Measurements from ENCODE around the gene SLC16A1. TPM values are rescaled to one million over a fixed set of nuclear protein-coding genes. Genes with fewer than 3 reads are reported as not detected.
"Not testable (repeated sequence)": the region's sequence is repeated elsewhere in the genome, so short reads cannot be mapped to it uniquely, and the experiment has no call there.

The SLC16A1 gene
- polyA plus RNA-seq (2012; ENCODE audit: low read depth, missing spikeins), result 37.1 TPM

GRCh38 chr1:112955773-112956543 is at the start of gene SLC16A1:
TSS of gene SLC16A1 (minus strand) at chr1:112956196. CDS start at chr1:112929308, 26,888 bp downstream.
- DNase-seq (ENCODE audit: insufficient read length, low spot score) (peak; percentile 76), FAIRE-seq (peak; percentile 93)
- peak; percentile 73 for TF ChIP-seq TAF1 (IDR thresholded peaks at IDR 0.05; ENCODE audit: low read depth, low read length)
- TF ChIP-seq SPI1 (IDR thresholded peaks at IDR 0.05; ENCODE audit: low read depth, low read length), result no peak
- peak; percentile 96 for TF ChIP-seq POLR2AphosphoS5 (IDR thresholded peaks at IDR 0.05; ENCODE audit: low read depth, low read length)
- no peak for TF ChIP-seq PAX5 (IDR thresholded peaks at IDR 0.05; ENCODE audit: insufficient read depth, low read length, severe bottlenecking)
- peak; percentile 8; the same call in 1 of the 2 replicates for TF ChIP-seq POU2F2 (IDR thresholded peaks at IDR 0.05; ENCODE audit: low read depth, low read length)
- peak; percentile 96 for TF ChIP-seq POLR2A (IDR thresholded peaks at IDR 0.05; ENCODE audit: low read depth, low read length)

GRCh38 chr1:113003751-113004690 is 48.0 kb upstream of the SLC16A1 start:
- DNase-seq (ENCODE audit: insufficient read length, low spot score) (no peak), FAIRE-seq (no peak)
- TF ChIP-seq POLR2A (IDR thresholded peaks at IDR 0.05; ENCODE audit: low read depth, low read length), result no peak
- TF ChIP-seq PAX5 (IDR thresholded peaks at IDR 0.05; ENCODE audit: insufficient read depth, low read length, severe bottlenecking), result no peak
- TF ChIP-seq POU2F2 (IDR thresholded peaks at IDR 0.05; ENCODE audit: low read depth, low read length), result no peak
- TF ChIP-seq SPI1 (IDR thresholded peaks at IDR 0.05; ENCODE audit: low read depth, low read length), result no peak
- no peak for TF ChIP-seq TAF1 (IDR thresholded peaks at IDR 0.05; ENCODE audit: low read depth, low read length)
- no peak for TF ChIP-seq POLR2AphosphoS5 (IDR thresholded peaks at IDR 0.05; ENCODE audit: low read depth, low read length)

GRCh38 chr1:113002297-113002696 is 46.3 kb upstream of the SLC16A1 start:
- TF ChIP-seq POLR2AphosphoS5 (IDR thresholded peaks at IDR 0.05; ENCODE audit: low read depth, low read length) (no peak), POLR2A (IDR thresholded peaks at IDR 0.05; ENCODE audit: low read depth, low read length) (no peak), TAF1 (IDR thresholded peaks at IDR 0.05; ENCODE audit: low read depth, low read length) (no peak), SPI1 (IDR thresholded peaks at IDR 0.05; ENCODE audit: low read depth, low read length) (no peak)
- FAIRE-seq, result no peak
- no peak for DNase-seq (ENCODE audit: insufficient read length, low spot score)

- no peak for DNase-seq (ENCODE audit: insufficient read length, low spot score)
Observed at GRCh38 chr1:112998592-112999235, 42.7 kb upstream of the SLC16A1 start.

GRCh38 chr1:112997781-112998180 is 41.8 kb upstream of the SLC16A1 start:
- FAIRE-seq (no peak), DNase-seq (ENCODE audit: insufficient read length, low spot score) (no peak)
- TF ChIP-seq POU2F2 (IDR thresholded peaks at IDR 0.05; ENCODE audit: low read depth, low read length), result no peak
- TF ChIP-seq POLR2AphosphoS5 (IDR thresholded peaks at IDR 0.05; ENCODE audit: low read depth, low read length), result no peak
- no peak for TF ChIP-seq PAX5 (IDR thresholded peaks at IDR 0.05; ENCODE audit: insufficient read depth, low read length, severe bottlenecking)
- no peak for TF ChIP-seq TAF1 (IDR thresholded peaks at IDR 0.05; ENCODE audit: low read depth, low read length)
- no peak for TF ChIP-seq POLR2A (IDR thresholded peaks at IDR 0.05; ENCODE audit: low read depth, low read length)
- no peak for TF ChIP-seq SPI1 (IDR thresholded peaks at IDR 0.05; ENCODE audit: low read depth, low read length)

More at GRCh38 chr1:112998592-112999235, 42.7 kb upstream of the SLC16A1 start:
- no peak for FAIRE-seq
- TF ChIP-seq POU2F2 (IDR thresholded peaks at IDR 0.05; ENCODE audit: low read depth, low read length) (no peak), SPI1 (IDR thresholded peaks at IDR 0.05; ENCODE audit: low read depth, low read length) (no peak), TAF1 (IDR thresholded peaks at IDR 0.05; ENCODE audit: low read depth, low read length) (no peak), POLR2AphosphoS5 (IDR thresholded peaks at IDR 0.05; ENCODE audit: low read depth, low read length) (no peak), PAX5 (IDR thresholded peaks at IDR 0.05; ENCODE audit: insufficient read depth, low read length, severe bottlenecking) (no peak), POLR2A (IDR thresholded peaks at IDR 0.05; ENCODE audit: low read depth, low read length) (no peak)

- no peak for TF ChIP-seq POLR2A (IDR thresholded peaks at IDR 0.05; ENCODE audit: low read depth, low read length)
- TF ChIP-seq TAF1 (IDR thresholded peaks at IDR 0.05; ENCODE audit: low read depth, low read length), result no peak
- TF ChIP-seq SPI1 (IDR thresholded peaks at IDR 0.05; ENCODE audit: low read depth, low read length), result no peak
- no peak for TF ChIP-seq PAX5 (IDR thresholded peaks at IDR 0.05; ENCODE audit: insufficient read depth, low read length, severe bottlenecking)
- TF ChIP-seq POLR2AphosphoS5 (IDR thresholded peaks at IDR 0.05; ENCODE audit: low read depth, low read length), result no peak
- no peak for TF ChIP-seq POU2F2 (IDR thresholded peaks at IDR 0.05; ENCODE audit: low read depth, low read length)
- FAIRE-seq (no peak), DNase-seq (ENCODE audit: insufficient read length, low spot score) (no peak)
Observed at GRCh38 chr1:112995890-112996289, 39.9 kb upstream of the SLC16A1 start.

GRCh38 chr1:112995021-112995420 is 39.0 kb upstream of the SLC16A1 start:
- DNase-seq (ENCODE audit: insufficient read length, low spot score); FAIRE-seq: not testable (repeated sequence)

GRCh38 chr1:112992780-112993179 is 36.8 kb upstream of the SLC16A1 start:
- DNase-seq (ENCODE audit: insufficient read length, low spot score) (no peak), FAIRE-seq (no peak)
- TF ChIP-seq POLR2AphosphoS5 (IDR thresholded peaks at IDR 0.05; ENCODE audit: low read depth, low read length) (no peak), POU2F2 (IDR thresholded peaks at IDR 0.05; ENCODE audit: low read depth, low read length) (no peak), TAF1 (IDR thresholded peaks at IDR 0.05; ENCODE audit: low read depth, low read length) (no peak), PAX5 (IDR thresholded peaks at IDR 0.05; ENCODE audit: insufficient read depth, low read length, severe bottlenecking) (no peak)

All from GM12891 (cell line).